Astrocyte of the cerebellum (primary cell): ENCODE results near the gene DIP2C.

Source experiments
- DNase-seq: peaks from one replicate; pipeline ENCODE4 v3.0.0-alpha.2; 2011; ENCODE audit warnings: low read depth
- H3K4me3 ChIP-seq: 2 replicates; pipeline ENCODE4 v1.5.1; 2011; ENCODE audit warnings: mild to moderate bottlenecking, low read depth, low read length, moderate library complexity
- CTCF ChIP-seq: IDR thresholded peaks from 2 replicates; pipeline ENCODE4 v1.5.1; 2012; ENCODE audit warnings: low read length, low read depth, moderate library complexity, mild to moderate bottlenecking; ENCODE audit errors: missing control alignments
- in situ Hi-C: cut with HindIII; loops from 2 replicates; pipeline ENCODE4 v1.10.0; 2017; ENCODE audit warnings: low sequenced_read_pairs

Gene DIP2C

GRCh38 chr10:235915-236314, 453.6 kb downstream of the DIP2C start:
- no peak for DNase-seq
- in situ Hi-C loops: no loop called here
- H3K4me3 ChIP-seq: no peak overlapping the region
- no peak for TF ChIP-seq CTCF

- no peak for DNase-seq
- TF ChIP-seq CTCF: no peak
- in situ Hi-C loops: no loop called here
- no peak overlapping the region for H3K4me3 ChIP-seq
Measured at GRCh38 chr10:234708-235406, 454.6 kb downstream of the DIP2C start.

- no peak overlapping the region for H3K4me3 ChIP-seq
- TF ChIP-seq CTCF: no peak
- no peak for DNase-seq
- in situ Hi-C loops: no loop called here
Measured at GRCh38 chr10:232878-233277, 456.6 kb downstream of the DIP2C start.

- in situ Hi-C loops: no loop called here
- TF ChIP-seq CTCF: no peak
- no peak for DNase-seq
- no peak overlapping the region for H3K4me3 ChIP-seq
Measured at GRCh38 chr10:232061-232460, 457.4 kb downstream of the DIP2C start.

- DNase-seq: no peak
Measured at GRCh38 chr10:230758-231157, 458.7 kb downstream of the DIP2C start.

GRCh38 chr10:228366-228765, 461.1 kb downstream of the DIP2C start:
- in situ Hi-C loops: no loop called here
- DNase-seq: no peak
- TF ChIP-seq CTCF: no peak
- H3K4me3 ChIP-seq: no peak overlapping the region

More at GRCh38 chr10:230758-231157, 458.7 kb downstream of the DIP2C start:
- in situ Hi-C loops: no loop called here
- peak; percentile 45 for TF ChIP-seq CTCF
- H3K4me3 ChIP-seq: no peak overlapping the region
